NCI-H748 (cell line): ENCODE results near the gene AP2A2.

Experiments
- DNase-seq: peaks from one replicate; lab custom pipeline; 2025; ENCODE audit not compliant: unreplicated experiment; lab: John Stamatoyannopoulos, UW

Gene AP2A2

DNA sequence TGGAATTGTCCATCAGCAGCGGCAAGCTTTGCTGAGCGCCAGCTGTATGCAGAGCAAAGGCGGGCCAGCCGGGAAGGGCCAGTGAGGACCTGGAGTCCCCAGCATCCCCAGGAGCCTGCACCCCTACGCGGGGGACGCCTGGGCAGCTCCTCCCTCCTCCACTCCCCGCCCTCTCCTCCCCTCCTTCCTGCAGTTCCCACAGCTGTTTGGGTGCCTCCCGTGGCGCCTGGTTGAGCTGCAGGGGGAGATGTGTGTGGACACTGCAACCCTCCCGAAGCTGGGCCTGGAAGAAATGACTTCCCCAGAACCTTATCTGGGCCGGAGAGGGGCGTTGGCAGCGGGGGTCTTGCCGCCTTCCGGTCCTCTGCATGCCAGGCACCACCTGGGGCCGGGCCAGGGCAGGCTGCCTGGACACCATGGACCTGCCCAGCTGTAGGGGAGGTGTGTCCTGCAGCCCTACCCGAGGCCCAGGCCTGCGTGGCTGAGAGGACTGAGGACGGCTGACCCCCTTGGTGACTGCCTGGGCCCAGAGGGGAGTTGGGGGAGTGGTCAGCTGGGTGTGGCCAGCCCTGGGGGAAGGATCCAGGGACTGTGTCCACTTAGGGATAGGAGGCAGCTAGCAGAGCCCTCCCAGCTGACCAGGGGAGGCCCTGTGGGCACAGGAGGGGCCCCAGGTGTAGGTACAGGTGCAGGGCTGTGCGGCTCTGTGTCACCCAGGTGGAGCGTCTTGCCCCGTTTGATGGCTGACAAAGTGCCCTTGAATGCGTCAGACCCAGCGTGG lies 127.6 kb downstream of the AP2A2 start:
- DNase-seq = no peak

DNA sequence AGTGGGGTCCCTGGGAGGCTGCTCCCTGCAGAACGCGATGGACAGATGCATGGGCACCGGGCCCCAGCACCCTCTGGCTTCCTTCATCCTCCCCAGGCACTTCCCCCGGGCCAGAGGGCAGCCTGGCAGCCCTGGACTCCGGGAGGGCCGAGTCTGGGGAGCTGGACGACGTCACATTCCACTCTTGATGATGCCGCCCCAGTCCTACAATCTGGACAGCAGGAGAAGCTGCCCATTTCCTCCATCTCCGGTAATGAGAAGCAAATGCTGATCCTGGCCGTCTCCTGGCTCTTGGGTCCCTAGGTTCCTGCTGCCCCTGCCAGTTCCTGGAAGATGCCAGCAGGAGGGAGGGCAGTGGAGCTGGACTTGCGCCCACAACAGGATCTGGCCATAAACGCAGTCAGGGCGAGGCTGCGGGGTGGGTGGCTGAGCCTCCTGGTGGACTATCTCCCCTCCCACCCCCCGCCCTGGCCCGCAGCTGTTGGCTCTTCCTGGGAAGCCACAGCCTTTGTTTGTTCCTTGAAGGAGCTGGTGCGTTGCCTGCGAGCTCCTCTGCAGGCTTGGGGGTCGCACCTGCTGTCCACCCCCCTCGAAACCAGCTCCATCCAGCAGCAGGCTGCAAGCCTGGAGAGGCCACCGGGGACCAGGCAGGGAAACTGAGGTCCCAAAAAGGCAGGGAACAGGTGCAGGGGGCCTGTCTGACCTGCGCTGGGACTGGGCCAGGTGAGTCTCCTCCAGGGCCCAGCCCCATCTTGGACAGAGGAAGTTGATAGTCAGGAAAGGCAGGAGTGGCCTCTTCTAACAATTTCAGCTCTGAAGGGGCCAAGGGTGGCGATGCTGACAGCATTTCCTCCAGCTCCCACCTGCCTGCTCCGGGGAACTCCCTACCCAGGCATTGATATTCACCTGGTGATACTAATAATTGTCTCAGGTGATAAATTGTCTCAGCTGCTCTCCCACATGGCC lies 128.8 kb downstream of the AP2A2 start:
- DNase-seq = no peak

DNA sequence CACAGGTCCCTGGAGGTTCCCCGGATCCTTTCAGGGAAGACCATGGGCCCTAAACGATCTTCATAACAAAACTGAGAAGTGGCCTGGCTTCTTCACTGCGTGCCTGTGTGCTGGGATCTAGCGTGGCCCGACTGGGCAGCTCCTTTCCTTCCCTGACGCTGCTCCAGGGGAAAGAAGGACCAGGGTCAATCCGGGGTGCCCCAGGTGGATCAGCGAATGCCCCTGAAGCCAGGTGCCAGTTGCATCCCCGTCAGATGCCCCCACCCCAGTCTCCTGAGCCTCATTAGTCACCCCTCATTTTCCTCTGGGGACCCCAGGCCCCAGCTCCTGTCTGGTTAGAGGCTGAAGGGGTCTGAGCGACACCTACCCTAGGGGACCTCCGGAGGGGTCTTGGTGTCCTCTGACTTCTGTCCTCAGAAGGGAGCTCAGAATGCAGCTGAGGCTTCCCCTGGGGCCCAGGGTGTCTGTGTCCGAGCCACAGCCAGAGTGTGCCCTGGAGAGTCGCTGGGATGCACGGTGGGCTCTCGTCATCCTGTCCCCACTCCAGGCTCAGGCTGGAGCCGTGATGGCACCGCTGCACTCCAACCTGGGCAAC lies 129.5 kb downstream of the AP2A2 start:
- no peak for DNase-seq

DNA sequence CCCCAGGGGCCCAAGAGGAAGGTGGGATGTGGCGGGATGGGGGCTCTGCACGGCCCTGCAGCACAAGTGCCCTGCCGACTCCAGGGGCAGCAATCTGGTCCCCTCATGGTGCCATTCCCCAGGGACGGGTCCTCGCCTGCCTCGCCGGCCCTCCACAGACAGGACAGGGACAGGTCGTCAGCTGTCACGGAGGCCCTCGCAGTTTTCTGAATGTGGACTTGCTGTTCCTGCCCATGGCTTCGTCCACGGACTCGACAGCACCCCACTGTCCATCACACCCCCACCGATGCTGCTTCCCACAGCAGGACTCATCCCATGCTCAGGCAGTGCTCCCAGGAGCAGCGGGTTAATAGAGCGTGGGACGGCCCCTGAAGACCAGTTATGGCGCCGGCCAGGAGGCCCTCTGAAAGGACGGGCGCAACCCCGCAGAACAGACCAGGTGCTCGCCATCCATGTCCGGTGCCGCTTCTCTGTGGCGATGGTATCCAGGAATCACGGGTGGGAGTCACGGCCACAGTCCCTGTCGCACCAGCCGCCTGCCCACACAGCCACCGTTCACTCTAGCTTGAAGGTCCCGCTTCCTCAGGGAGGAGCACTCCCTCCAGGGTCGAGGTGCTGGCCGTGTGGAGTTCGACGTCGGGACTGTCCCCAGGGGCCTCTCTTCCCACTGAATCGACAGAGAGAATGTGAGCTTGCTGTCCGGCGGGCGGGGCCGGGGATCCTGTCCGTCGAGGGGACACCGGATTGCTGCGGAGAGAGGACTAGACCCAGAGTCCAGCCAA lies 130.5 kb downstream of the AP2A2 start:
- DNase-seq = no peak

DNA sequence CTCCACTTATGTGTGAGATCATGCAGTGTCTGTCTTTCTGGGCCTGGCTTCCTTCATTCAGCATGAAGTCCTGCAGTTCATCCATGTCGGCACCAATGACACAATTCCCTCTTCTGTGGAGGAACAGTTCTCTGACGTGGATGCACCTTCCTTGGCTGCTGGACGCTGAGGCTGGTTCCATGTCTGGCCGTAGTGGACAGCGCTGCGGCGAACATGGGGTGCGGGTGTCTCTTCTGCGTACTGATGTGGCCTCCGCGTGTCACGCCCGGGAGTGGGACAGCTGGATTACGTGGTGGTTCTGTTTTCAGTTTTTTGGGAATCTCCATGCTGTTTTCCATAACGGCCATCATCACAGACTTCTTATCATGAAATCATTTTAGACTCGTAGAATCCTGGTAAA lies 132.1 kb downstream of the AP2A2 start:
- DNase-seq = no peak

DNA sequence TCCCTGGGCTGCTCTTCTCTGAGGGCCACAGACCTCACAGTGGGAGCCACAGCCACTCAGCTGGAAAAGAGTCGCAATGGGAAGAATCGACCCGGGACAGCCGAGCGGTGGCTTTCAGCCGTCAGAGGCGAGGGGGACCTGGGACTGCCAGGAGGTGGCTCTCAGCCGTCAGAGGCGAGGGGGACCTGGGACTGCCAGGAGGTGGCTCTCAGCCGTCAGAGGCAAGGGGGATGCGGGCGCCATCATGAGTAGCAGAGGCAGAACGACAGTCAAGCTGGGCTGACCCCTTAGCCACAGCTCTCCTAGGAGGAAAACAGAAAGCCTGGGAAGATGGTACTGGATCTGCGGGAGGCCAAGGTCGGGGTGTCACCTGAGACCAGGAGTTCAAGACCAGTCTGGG lies 134.1 kb downstream of the AP2A2 start:
- no peak for DNase-seq

DNA sequence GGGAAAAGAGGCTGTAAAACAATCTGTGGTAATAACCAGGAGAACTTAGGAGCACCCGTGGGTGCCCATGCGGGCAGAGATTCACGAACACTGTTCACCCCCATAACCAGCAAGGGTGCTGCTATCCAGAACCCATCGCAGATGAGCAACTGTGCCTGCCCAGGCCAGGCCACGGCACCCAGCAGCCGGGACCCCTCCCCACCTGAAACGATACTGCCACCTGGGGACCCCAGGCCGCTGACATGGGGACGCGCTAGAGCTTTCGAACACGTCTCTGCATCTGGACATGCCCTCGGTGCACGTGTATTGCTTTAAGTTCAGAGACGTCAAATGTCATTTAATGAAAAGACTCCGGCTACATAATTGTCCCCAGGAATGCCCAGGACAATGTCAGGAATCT lies 134.7 kb downstream of the AP2A2 start:
- DNase-seq = no peak

DNA sequence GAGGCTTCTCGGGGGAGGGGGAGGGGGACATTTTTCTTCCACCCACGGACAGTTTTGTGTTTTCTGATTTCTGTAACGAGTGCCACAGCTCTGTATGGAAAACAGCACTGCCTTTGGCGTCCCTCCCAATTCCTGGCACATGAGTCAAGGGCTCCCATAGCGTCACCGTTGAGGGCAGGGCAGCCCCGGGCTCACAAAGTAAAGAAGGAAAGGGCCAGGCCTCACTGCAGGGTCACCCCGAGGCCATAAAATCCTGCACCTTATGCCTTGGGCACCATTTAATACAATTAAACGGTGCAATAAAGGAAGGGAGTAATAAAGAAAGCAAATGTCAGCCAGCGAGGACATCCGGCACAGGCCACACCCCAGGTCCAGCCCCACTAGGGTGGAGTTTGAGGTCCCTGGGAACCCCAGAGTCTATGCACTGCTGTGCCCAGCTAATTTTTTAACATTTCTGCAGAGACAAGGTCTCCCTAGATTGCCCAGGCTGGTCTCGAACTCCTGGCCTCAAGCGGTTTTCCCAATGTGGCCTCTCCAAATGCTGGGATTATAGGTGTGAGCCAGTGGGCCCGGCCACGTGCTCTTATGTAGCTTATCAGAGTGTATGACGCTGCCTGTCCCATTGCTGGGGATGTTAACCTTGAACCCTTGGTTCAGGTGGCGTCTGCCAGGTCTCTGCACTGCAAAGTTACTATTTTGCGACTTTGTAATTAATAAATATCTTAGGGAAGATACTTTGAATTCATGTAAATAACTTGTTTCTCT lies 135.4 kb downstream of the AP2A2 start:
- no peak for DNase-seq
